IMR-90 (cell line): ENCODE results near the gene KCNQ1. TPM values are rescaled to one million over a fixed set of nuclear protein-coding genes. Genes with fewer than 3 reads are reported as not detected.

Experiments
- RCOR1 ChIP-seq: IDR thresholded peaks from 2 replicates; pipeline ENCODE4 v1.6.1; 2012; ENCODE audit warnings: mild to moderate bottlenecking, low read length, improper control_type of control experiment; ENCODE audit not compliant: insufficient replicate concordance
- polyA plus RNA-seq, 3 experiments: library from polyadenylated mRNA; depleted of rRNA; stranded (reverse); fragments of >200 nt; gene quantifications; 2 replicates each; pipeline ENCODE4 v1.2.3, GENCODE V29; 2012; ENCODE audit warnings: low replicate concordance in 1 of 3
- total RNA-seq: library from RNA; depleted of rRNA; stranded (reverse); fragments of >200 nt; gene quantifications from 2 replicates; pipeline ENCODE4 v1.2.3, GENCODE V29; 2012
- TF ChIP-seq, protein P1 (sequence below): fragments of 150-350 bp; IDR thresholded peaks from 2 replicates; pipeline ENCODE4 v1.6.1; 2017; ENCODE audit warnings: mild to moderate bottlenecking, antibody characterized with exemption, low read length, low read depth

The KCNQ1 gene
- total and polyA plus RNA-seq, 2 of the 4 experiments (the other 2 are of a cell fraction) = 0.07 TPM; not detected in 1

DNA sequence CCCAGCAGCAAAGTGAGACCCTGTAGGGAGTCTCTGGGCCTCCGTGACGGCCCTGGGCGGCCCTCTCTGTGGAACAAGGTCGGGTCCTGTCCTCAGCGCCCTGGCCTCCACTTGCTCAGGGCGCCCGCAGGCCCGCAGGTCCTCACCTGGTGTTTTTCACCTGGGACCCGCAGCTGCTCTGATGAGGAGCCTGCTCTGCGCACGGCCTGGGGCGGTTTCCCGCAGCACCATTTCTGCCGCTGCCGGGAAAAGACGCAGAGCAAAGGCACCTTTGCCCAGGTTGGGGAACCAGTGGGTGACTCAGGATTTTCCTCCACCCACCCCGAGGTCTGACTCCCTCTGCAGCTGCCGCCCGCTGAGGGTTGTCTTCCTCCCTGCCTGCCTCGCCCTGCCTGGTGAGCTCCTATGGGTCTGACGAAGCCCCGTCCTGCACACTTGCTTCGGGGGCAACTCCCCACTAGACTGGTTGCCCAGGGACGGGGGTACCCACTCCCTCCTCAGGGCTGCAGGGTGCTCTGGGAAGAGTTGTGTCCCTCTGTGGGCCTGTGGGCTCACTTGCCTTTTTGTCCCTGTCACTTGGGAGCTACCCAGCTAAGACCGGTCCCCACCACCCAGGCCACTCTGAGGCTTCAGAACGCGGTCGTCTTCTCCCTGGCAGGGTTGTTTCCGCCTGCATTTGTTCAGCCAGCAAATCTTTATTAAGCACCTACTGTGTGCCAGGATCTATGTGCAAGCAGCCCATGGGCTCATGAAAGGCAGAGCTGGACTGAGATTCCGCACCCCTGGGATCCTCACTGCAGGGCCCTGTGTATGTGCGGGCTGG, 89.5 kb downstream of the KCNQ1 start (continued):
- TF ChIP-seq, protein P1, sequence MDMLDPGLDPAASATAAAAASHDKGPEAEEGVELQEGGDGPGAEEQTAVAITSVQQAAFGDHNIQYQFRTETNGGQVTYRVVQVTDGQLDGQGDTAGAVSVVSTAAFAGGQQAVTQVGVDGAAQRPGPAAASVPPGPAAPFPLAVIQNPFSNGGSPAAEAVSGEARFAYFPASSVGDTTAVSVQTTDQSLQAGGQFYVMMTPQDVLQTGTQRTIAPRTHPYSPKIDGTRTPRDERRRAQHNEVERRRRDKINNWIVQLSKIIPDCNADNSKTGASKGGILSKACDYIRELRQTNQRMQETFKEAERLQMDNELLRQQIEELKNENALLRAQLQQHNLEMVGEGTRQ = no peak
- TF ChIP-seq RCOR1 = no peak
